ENCODE results near the gene GABRD.

Gene GABRD

GRCh38 chr1:2056955-2057590 lies 37.9 kb downstream of the GABRD start:
- FAIRE-seq: no peak

GRCh38 chr1:2059290-2059953 lies 40.3 kb downstream of the GABRD start:
- FAIRE-seq: no peak

- FAIRE-seq: no peak
Observed at GRCh38 chr1:2060072-2060471, 40.9 kb downstream of the GABRD start.

GRCh38 chr1:2060535-2060934 lies 41.4 kb downstream of the GABRD start:
- no peak for FAIRE-seq

- no peak for FAIRE-seq
Observed at GRCh38 chr1:2061065-2061778, 42.1 kb downstream of the GABRD start.

- FAIRE-seq: no peak
Observed at GRCh38 chr1:2065699-2066098, 46.6 kb downstream of the GABRD start.

- no peak for FAIRE-seq
Observed at GRCh38 chr1:2067393-2067792, 48.2 kb downstream of the GABRD start.

GRCh38 chr1:2067981-2068380 lies 48.8 kb downstream of the GABRD start:
- FAIRE-seq: no peak

- FAIRE-seq: no peak
Observed at GRCh38 chr1:2068951-2069350, 49.8 kb downstream of the GABRD start.

- no peak for FAIRE-seq
Observed at GRCh38 chr1:2070016-2070415, 50.9 kb downstream of the GABRD start.

GRCh38 chr1:2070800-2071530 lies 51.8 kb downstream of the GABRD start:
- FAIRE-seq: no peak

GRCh38 chr1:2072109-2072806 lies 53.1 kb downstream of the GABRD start:
- no peak for FAIRE-seq

GRCh38 chr1:2072891-2073290 lies 53.7 kb downstream of the GABRD start:
- no peak for FAIRE-seq

- no peak for FAIRE-seq
Observed at GRCh38 chr1:2073382-2074230, 54.5 kb downstream of the GABRD start.

- no peak for FAIRE-seq
Observed at GRCh38 chr1:2074396-2074795, 55.3 kb downstream of the GABRD start.

GRCh38 chr1:2074944-2075740 lies 56.0 kb downstream of the GABRD start:
- no peak for FAIRE-seq

- no peak for FAIRE-seq
Observed at GRCh38 chr1:2076826-2077225, 57.7 kb downstream of the GABRD start.

- no peak for FAIRE-seq
Observed at GRCh38 chr1:2078170-2078569, 59.0 kb downstream of the GABRD start.

- FAIRE-seq: no peak
Observed at GRCh38 chr1:2079396-2080085, 60.4 kb downstream of the GABRD start.

GRCh38 chr1:2080140-2080539 lies 61.0 kb downstream of the GABRD start:
- no peak for FAIRE-seq

Data from endometrium (tissue), 2 donors.